Lower lobe of right lung (tissue), 2 donors: Measurements from ENCODE around the gene SUMO1. TPM values are rescaled to one million over a fixed set of nuclear protein-coding genes. Genes with fewer than 3 reads are reported as not detected.

Experiments used
- ATAC-seq, 2 donors: fragments of 200-7000 bp; cut with Tn5 transposase; one replicate each; pipeline ENCODE4 v1.9.1; 2020 to 2022; ENCODE audit warnings: mild to moderate bottlenecking in 2 of 2, moderate library complexity in 2 of 2
- DNase-seq: peaks from one replicate; pipeline ENCODE4 v3.0.0-alpha.2; 2020
- H3K27ac ChIP-seq: fragments of 200-600 bp; one replicate; pipeline ENCODE4 v1.8.0; 2022
- H3K27me3 ChIP-seq: fragments of 200-600 bp; one replicate; pipeline ENCODE4 v1.8.0; 2022; ENCODE audit warnings: low read depth
- H3K36me3 ChIP-seq: fragments of 200-600 bp; one replicate; pipeline ENCODE4 v1.8.0; 2022; ENCODE audit warnings: mild to moderate bottlenecking
- H3K4me1 ChIP-seq: fragments of 200-600 bp; one replicate; pipeline ENCODE4 v1.8.0; 2022
- H3K4me3 ChIP-seq: fragments of 200-600 bp; one replicate; pipeline ENCODE4 v1.8.0; 2022; ENCODE audit warnings: mild to moderate bottlenecking
- H3K9me3 ChIP-seq: fragments of 200-600 bp; one replicate; pipeline ENCODE4 v1.8.0; 2022
- intact Hi-C: fragments of 100-400 bp; cut with DNase I; formaldehyde crosslinking; loops from one replicate; pipeline ENCODE4 v1.11.0; 2022
- total RNA-seq: library from RNA; stranded (reverse); fragmentation: NEBNext Ultra II Directional; extraction: Animal tissue kit (Norgen Biotek cat#: 25700); gene quantifications from one replicate; pipeline ENCODE4 v1.2.1, GENCODE V29; 2021
- TF ChIP-seq, protein P1 (sequence below): fragments of 200-600 bp; IDR thresholded peaks from one replicate; pipeline ENCODE4 v1.8.0; 2022; ENCODE audit warnings: antibody characterized with exemption, mild to moderate bottlenecking
- donor health status: DM: no; HTN: yes; CAD: no; lungs with severe emphysema.

The SUMO1 gene
- total RNA-seq, 1 donor from 2014 or later: 70.1 TPM

GRCh38 chr2:202185156-202185555, 53.2 kb downstream of the SUMO1 start:
- Histone ChIP-seq H3K4me3 (no peak overlapping the region), H3K27me3 (no peaks in the 10 kb centered on the region), H3K4me1 (no peaks in the 10 kb centered on the region), H3K27ac (no peak overlapping the region), H3K9me3 (no peaks in the 10 kb centered on the region), H3K36me3 (no peaks in the 10 kb centered on the region)
- ATAC-seq (no peak), DNase-seq (no peak)
- intact Hi-C loops: no loop called here
- TF ChIP-seq, protein P1, sequence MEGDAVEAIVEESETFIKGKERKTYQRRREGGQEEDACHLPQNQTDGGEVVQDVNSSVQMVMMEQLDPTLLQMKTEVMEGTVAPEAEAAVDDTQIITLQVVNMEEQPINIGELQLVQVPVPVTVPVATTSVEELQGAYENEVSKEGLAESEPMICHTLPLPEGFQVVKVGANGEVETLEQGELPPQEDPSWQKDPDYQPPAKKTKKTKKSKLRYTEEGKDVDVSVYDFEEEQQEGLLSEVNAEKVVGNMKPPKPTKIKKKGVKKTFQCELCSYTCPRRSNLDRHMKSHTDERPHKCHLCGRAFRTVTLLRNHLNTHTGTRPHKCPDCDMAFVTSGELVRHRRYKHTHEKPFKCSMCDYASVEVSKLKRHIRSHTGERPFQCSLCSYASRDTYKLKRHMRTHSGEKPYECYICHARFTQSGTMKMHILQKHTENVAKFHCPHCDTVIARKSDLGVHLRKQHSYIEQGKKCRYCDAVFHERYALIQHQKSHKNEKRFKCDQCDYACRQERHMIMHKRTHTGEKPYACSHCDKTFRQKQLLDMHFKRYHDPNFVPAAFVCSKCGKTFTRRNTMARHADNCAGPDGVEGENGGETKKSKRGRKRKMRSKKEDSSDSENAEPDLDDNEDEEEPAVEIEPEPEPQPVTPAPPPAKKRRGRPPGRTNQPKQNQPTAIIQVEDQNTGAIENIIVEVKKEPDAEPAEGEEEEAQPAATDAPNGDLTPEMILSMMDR: no peak

DNA sequence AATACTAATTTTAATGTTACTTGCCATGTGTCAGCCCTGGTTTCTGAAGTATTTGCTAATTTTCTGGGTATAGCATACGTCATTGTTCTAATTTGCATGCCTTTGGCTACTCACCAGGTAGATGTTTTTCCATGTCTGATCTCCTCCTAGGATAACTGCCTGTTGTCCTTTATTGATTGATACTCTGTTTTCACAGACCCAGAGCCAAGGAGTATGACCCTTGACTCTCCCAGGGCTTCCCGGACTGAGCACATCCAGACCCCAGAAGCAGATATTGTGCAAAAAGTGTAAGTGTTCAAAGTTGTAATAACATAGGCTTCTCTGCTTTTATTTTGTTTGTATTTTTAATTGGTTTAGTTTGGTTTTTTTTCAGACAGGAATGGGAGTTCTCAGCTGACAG, 53.8 kb downstream of the SUMO1 start:
- H3K4me1 ChIP-seq: no peaks in the 10 kb centered on the region
- DNase-seq (no peak), ATAC-seq (no peak)
- intact Hi-C loops: no loop called here
- TF ChIP-seq, protein P1: no peak
- no peaks in the 10 kb centered on the region for H3K27me3 ChIP-seq
- no peak overlapping the region for H3K27ac ChIP-seq
- H3K36me3 ChIP-seq: no peaks in the 10 kb centered on the region
- H3K9me3 ChIP-seq: no peaks in the 10 kb centered on the region
- H3K4me3 ChIP-seq: no peak overlapping the region

GRCh38 chr2:202178346-202178958, 59.9 kb downstream of the SUMO1 start:
- H3K4me1 ChIP-seq: no peaks in the 10 kb centered on the region
- no peak overlapping the region for H3K27ac ChIP-seq
- DNase-seq: no peak
- intact Hi-C loops: loop anchor here (5.0 kb wide), 1 partner anchor 316 kb away; no protein-coding TSS in a partner anchor
- ATAC-seq: peak; percentile 84
- TF ChIP-seq, protein P1: peak; percentile 88
- no peak overlapping the region for H3K4me3 ChIP-seq
- no peaks in the 10 kb centered on the region for H3K36me3 ChIP-seq
- H3K27me3 ChIP-seq: no peaks in the 10 kb centered on the region
- H3K9me3 ChIP-seq: no peaks in the 10 kb centered on the region

GRCh38 chr2:202172439-202173211, 65.8 kb downstream of the SUMO1 start:
- peaks cover 14% of the 10 kb centered on the region for H3K4me1 ChIP-seq
- ATAC-seq: peak; percentile 52 to 76
- TF ChIP-seq, protein P1: no peak
- H3K27ac ChIP-seq: no peak overlapping the region
- H3K4me3 ChIP-seq: no peak overlapping the region
- H3K27me3 ChIP-seq: no peaks in the 10 kb centered on the region
- no peak for DNase-seq
- intact Hi-C loops: no loop called here
- no peaks in the 10 kb centered on the region for H3K9me3 ChIP-seq
- no peaks in the 10 kb centered on the region for H3K36me3 ChIP-seq

GRCh38 chr2:202171241-202171825, 67.1 kb downstream of the SUMO1 start:
- intact Hi-C loops: no loop called here
- Histone ChIP-seq H3K4me1 (peaks cover 14% of the 10 kb centered on the region), H3K4me3 (no peak overlapping the region), H3K27me3 (no peaks in the 10 kb centered on the region), H3K36me3 (no peaks in the 10 kb centered on the region), H3K27ac (no peak overlapping the region), H3K9me3 (no peaks in the 10 kb centered on the region)
- ATAC-seq: peak in 1 of 2 donors; percentile 21
- DNase-seq: no peak
- TF ChIP-seq, protein P1: no peak
